H9 (cell line): ENCODE results near the gene IFNL2. TPM values are rescaled to one million over a fixed set of nuclear protein-coding genes. Genes with fewer than 3 reads are reported as not detected.

Experiments
- DNase-seq: peaks from one replicate; pipeline ENCODE4 v3.0.0-alpha.2; 2017
- H2AFZ ChIP-seq: one replicate; pipeline ENCODE4 v1.6.1; 2013; ENCODE audit warnings: mild to moderate bottlenecking, low read length, control low read depth, moderate library complexity
- H2AK5ac ChIP-seq: 2 replicates; pipeline ENCODE4 v1.6.1; 2013; ENCODE audit warnings: low read length, control low read depth, mixed read lengths; ENCODE audit not compliant: insufficient read length
- H2BK120ac ChIP-seq: one replicate; pipeline ENCODE4 v1.6.1; 2013; ENCODE audit warnings: low read depth, mild to moderate bottlenecking, low read length, control low read depth, inconsistent platforms; ENCODE audit not compliant: poor library complexity, severe bottlenecking
- H2BK12ac ChIP-seq: 2 replicates; pipeline ENCODE4 v1.6.1; 2013; ENCODE audit warnings: low read length, control low read depth, mixed read lengths, low read depth; ENCODE audit not compliant: insufficient read length
- H2BK15ac ChIP-seq: 2 replicates; pipeline ENCODE4 v1.6.1; 2013; ENCODE audit warnings: low read depth, low read length, control low read depth
- H2BK20ac ChIP-seq: one replicate; pipeline ENCODE4 v1.6.1; 2013; ENCODE audit warnings: low read depth, mild to moderate bottlenecking, low read length, control low read depth, inconsistent platforms; ENCODE audit not compliant: poor library complexity, severe bottlenecking
- H2BK5ac ChIP-seq: 2 replicates; pipeline ENCODE4 v1.6.1; 2013; ENCODE audit warnings: low read length, control low read depth, mixed read lengths; ENCODE audit not compliant: insufficient read length
- H3K14ac ChIP-seq: 2 replicates; pipeline ENCODE4 v1.6.1; 2013; ENCODE audit warnings: low read length, control low read depth; ENCODE audit not compliant: insufficient read depth
- H3K18ac ChIP-seq: 2 replicates; pipeline ENCODE4 v1.6.1; 2013; ENCODE audit warnings: low read depth, mild to moderate bottlenecking, mixed read lengths, low read length, control low read depth; ENCODE audit not compliant: insufficient read length
- H3K23ac ChIP-seq: 2 replicates; pipeline ENCODE4 v1.6.1; 2013; ENCODE audit warnings: low read length, control low read depth, mixed read lengths, low read depth; ENCODE audit not compliant: insufficient read length
- H3K23me2 ChIP-seq: 2 replicates; pipeline ENCODE4 v1.6.1; 2013; ENCODE audit warnings: low read depth, mild to moderate bottlenecking, mixed read lengths, low read length, control low read depth; ENCODE audit not compliant: insufficient read length, poor library complexity, severe bottlenecking
- H3K27ac ChIP-seq: 2 replicates; pipeline ENCODE4 v1.5.1; 2013; ENCODE audit warnings: low read length, control low read depth, mixed read lengths, low read depth; ENCODE audit not compliant: insufficient read length
- H3K27me3 ChIP-seq: 2 replicates; pipeline ENCODE4 v1.6.1; 2013; ENCODE audit warnings: low read length, control low read depth, inconsistent platforms; ENCODE audit not compliant: insufficient read depth
- H3K4ac ChIP-seq: 2 replicates; pipeline ENCODE4 v1.6.1; 2013; ENCODE audit warnings: low read depth, mild to moderate bottlenecking, control low read depth, inconsistent platforms, low read length, moderate library complexity
- H3K4me1 ChIP-seq: 2 replicates; pipeline ENCODE4 v1.6.1; 2013; ENCODE audit warnings: low read length, control low read depth, inconsistent platforms; ENCODE audit not compliant: insufficient read depth
- H3K4me2 ChIP-seq: 2 replicates; pipeline ENCODE4 v1.6.1; 2013; ENCODE audit warnings: low read length, control low read depth, mixed read lengths; ENCODE audit not compliant: insufficient read length, insufficient read depth
- H3K56ac ChIP-seq: 2 replicates; pipeline ENCODE4 v1.6.1; 2013; ENCODE audit warnings: low read depth, mild to moderate bottlenecking, mixed read lengths, low read length, control low read depth; ENCODE audit not compliant: insufficient read length
- H3K79me1 ChIP-seq: 2 replicates; pipeline ENCODE4 v1.6.1; 2013; ENCODE audit warnings: low read depth, mild to moderate bottlenecking, moderate library complexity, low read length, control low read depth, inconsistent platforms; ENCODE audit not compliant: insufficient read depth, poor library complexity, severe bottlenecking
- H3K79me2 ChIP-seq: 2 replicates; pipeline ENCODE4 v1.6.1; 2013; ENCODE audit warnings: low read length, control low read depth, inconsistent platforms; ENCODE audit not compliant: insufficient read depth
- H3K9ac ChIP-seq: 2 replicates; pipeline ENCODE4 v1.6.1; 2013; ENCODE audit warnings: low read length, control low read depth, mixed read lengths; ENCODE audit not compliant: insufficient read length; ENCODE audit errors: extremely low read depth
- H3K9me3 ChIP-seq: one replicate; pipeline ENCODE4 v1.6.1; 2013; ENCODE audit warnings: low read depth, low read length, inconsistent platforms; ENCODE audit not compliant: control insufficient read depth
- H3T11ph ChIP-seq: one replicate; pipeline ENCODE4 v1.6.1; 2013; ENCODE audit warnings: mild to moderate bottlenecking, low read length, control low read depth, inconsistent platforms
- H4K20me1 ChIP-seq: one replicate; pipeline ENCODE4 v1.6.1; 2013; ENCODE audit not compliant: control insufficient read depth, insufficient read length, insufficient read depth
- H4K5ac ChIP-seq: 2 replicates; pipeline ENCODE4 v1.6.1; 2013; ENCODE audit warnings: low read depth, mild to moderate bottlenecking, mixed read lengths, low read length, control low read depth; ENCODE audit not compliant: insufficient read length
- H4K8ac ChIP-seq: replicated peaks from 2 replicates; pipeline ENCODE4 v1.6.1; 2013; ENCODE audit warnings: low read length, control low read depth, mixed read lengths, low read depth; ENCODE audit not compliant: insufficient read length
- H4K91ac ChIP-seq: 2 replicates; pipeline ENCODE4 v1.6.1; 2013; ENCODE audit warnings: low read depth, mild to moderate bottlenecking, moderate library complexity, mixed read lengths, low read length, control low read depth; ENCODE audit not compliant: insufficient read length
- H3K27ac Mint-ChIP-seq, 3 experiments: 2 replicates in 2 of 3; 3 replicates in 1 of 3; pipeline ENCODE4 v1.8.0; 2020 to 2021; ENCODE audit warnings: mixed read lengths in 3 of 3, mild to moderate bottlenecking in 1 of 3, moderate library complexity in 1 of 3
- H3K27me3 Mint-ChIP-seq: 2 replicates; pipeline ENCODE4 v1.8.0; 2021; ENCODE audit warnings: low read depth, mild to moderate bottlenecking, moderate library complexity, mixed read lengths
- H3K36me3 Mint-ChIP-seq, 3 experiments: 2 replicates in 2 of 3; 3 replicates in 1 of 3; pipeline ENCODE4 v1.8.0; 2020 to 2021; ENCODE audit warnings: low read depth in 3 of 3, mixed read lengths in 3 of 3; ENCODE audit not compliant: insufficient read depth in 1 of 3
- H3K4me1 Mint-ChIP-seq, 2 experiments: 2 replicates each; pipeline ENCODE4 v1.8.0; 2020; ENCODE audit warnings: mixed read lengths in 2 of 2
- H3K4me3 Mint-ChIP-seq, 2 experiments: 2 replicates in 1 of 2; 3 replicates in 1 of 2; pipeline ENCODE4 v1.8.0; 2020 to 2021; ENCODE audit warnings: mild to moderate bottlenecking in 2 of 2, mixed read lengths in 2 of 2, moderate library complexity in 1 of 2
- H3K9me3 Mint-ChIP-seq, 2 experiments: 2 replicates in 1 of 2; 3 replicates in 1 of 2; pipeline ENCODE4 v1.8.0; 2020; ENCODE audit warnings: mild to moderate bottlenecking in 2 of 2, mixed read lengths in 2 of 2, moderate library complexity in 1 of 2
- CTCF ChIP-seq: fragments of 200-600 bp; sonication (generic); conservative IDR thresholded peaks from 3 replicates; pipeline ENCODE4 v1.8.0; 2021; ENCODE audit warnings: antibody characterized with exemption, mild to moderate bottlenecking
- WGBS: extraction: QIAGEN DNeasy Blood & Tissue Kit; methylation state at CpG from one replicate; pipeline ENCODE4 v1.1.7; 2013; ENCODE audit warnings: missing lambda C conversion rate, low lambda C conversion rate, mixed read lengths; ENCODE audit not compliant: insufficient read length; ENCODE audit errors: extremely low coverage; 5-methylcytosine and 5-hydroxymethylcytosine counted together
- total RNA-seq: library from RNA; stranded (reverse); gene quantifications from 2 replicates; pipeline ENCODE4 v1.2.1, GENCODE V29; 2021

IFNL2 gene
- total RNA-seq, 1 experiment from 2014 or later, result not detected

- Mint-ChIP-seq H3K4me3 (peak overlapping the region; percentile 66 to 86), H3K27me3 (peaks cover 57% of the 10 kb centered on the region), H3K27ac (no peak overlapping the region), H3K36me3 (peaks cover 3 to 13% (median 5%) of the 10 kb centered on the region in 3 experiments; a peak in 4 of 7 replicates), H3K4me1 (peaks cover 25 to 65% of the 10 kb centered on the region in 2 experiments), H3K9me3 (no peaks in the 10 kb centered on the region)
- Histone ChIP-seq H4K8ac (no peak overlapping the region), H3K23ac (no peak overlapping the region), H2BK12ac (no peak overlapping the region), H3K4me1 (peaks cover 3% of the 10 kb centered on the region; the same call in 1 of the 2 replicates), H2BK5ac (no peak overlapping the region), H3K79me1 (no peaks in the 10 kb centered on the region), H2BK120ac (no peak overlapping the region), H4K91ac (no peak overlapping the region), H2AFZ (no peak overlapping the region), H4K20me1 (no peaks in the 10 kb centered on the region), H4K5ac (no peak overlapping the region), H2BK15ac (no peak overlapping the region), H3K79me2 (no peaks in the 10 kb centered on the region), H3K14ac (no peak overlapping the region), H3K9me3 (no peaks in the 10 kb centered on the region), H3K27ac (no peak overlapping the region), H2AK5ac (no peak overlapping the region), H3K18ac (no peak overlapping the region), H3K56ac (no peak overlapping the region), H3K9ac (no peak overlapping the region), H3K23me2 (peaks cover 16% of the 10 kb centered on the region), H3K27me3 (no peaks in the 10 kb centered on the region; the same call in 1 of the 2 replicates), H3K4me2 (peak overlapping the region; percentile 44), H2BK20ac (no peak overlapping the region), H3K4ac (no peak overlapping the region), H3T11ph (no peak overlapping the region)
- peak; percentile 83 for DNase-seq
- no CpG with 5 or more reads among the region's 71 CpGs for WGBS
- TF ChIP-seq CTCF, result no peak
Observed at GRCh38 chr19:39307046-39307821, 39.0 kb downstream of the IFNL2 start.
